HG03103 (cell line): ENCODE data around the gene CNTNAP2.

ENCODE experiments used
- ATAC-seq: cut with Tn5 transposase; IDR thresholded peaks from one replicate; pipeline ENCODE4 v1.9.1; 2021; ENCODE audit warnings: low read depth; ENCODE audit not compliant: unreplicated experiment

CNTNAP2 gene

GRCh38 chr7:146960773-146961391 lies 844.3 kb downstream of the CNTNAP2 start:
- ATAC-seq, result no peak

GRCh38 chr7:146961617-146962016 lies 845.0 kb downstream of the CNTNAP2 start:
- no peak for ATAC-seq

- no peak for ATAC-seq
These were observed 849.7 kb downstream of the CNTNAP2 start for GRCh38 chr7:146966274-146966673.

DNA sequence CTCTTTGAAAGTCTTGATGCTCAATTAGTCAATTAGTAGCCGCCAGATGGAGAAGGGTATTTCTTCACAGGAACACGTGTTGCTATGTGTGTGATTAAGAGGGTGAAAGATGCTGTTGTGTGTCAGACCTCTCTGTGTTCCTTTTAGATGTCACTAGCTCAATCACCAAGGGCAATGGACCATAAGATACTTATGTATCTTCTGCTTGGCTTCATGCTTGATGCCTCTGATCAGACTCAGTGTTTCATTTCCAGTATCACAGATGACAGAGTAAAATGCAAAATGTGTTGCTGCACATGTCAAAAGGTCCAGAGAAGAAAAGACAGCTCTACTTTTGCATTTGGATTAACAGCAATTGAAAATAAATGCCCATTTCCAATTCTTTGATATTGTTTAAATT lies 865.9 kb downstream of the CNTNAP2 start:
- ATAC-seq, result no peak

- no peak for ATAC-seq
These were observed 875.0 kb downstream of the CNTNAP2 start for GRCh38 chr7:146991596-146991995.

GRCh38 chr7:146993764-146994163 lies 877.2 kb downstream of the CNTNAP2 start:
- no peak for ATAC-seq

- no peak for ATAC-seq
These were observed 891.9 kb downstream of the CNTNAP2 start for GRCh38 chr7:147008530-147008929.

- no peak for ATAC-seq
These were observed 896.1 kb downstream of the CNTNAP2 start for GRCh38 chr7:147012666-147013065.

GRCh38 chr7:147013825-147014224 lies 897.2 kb downstream of the CNTNAP2 start:
- ATAC-seq, result no peak

DNA sequence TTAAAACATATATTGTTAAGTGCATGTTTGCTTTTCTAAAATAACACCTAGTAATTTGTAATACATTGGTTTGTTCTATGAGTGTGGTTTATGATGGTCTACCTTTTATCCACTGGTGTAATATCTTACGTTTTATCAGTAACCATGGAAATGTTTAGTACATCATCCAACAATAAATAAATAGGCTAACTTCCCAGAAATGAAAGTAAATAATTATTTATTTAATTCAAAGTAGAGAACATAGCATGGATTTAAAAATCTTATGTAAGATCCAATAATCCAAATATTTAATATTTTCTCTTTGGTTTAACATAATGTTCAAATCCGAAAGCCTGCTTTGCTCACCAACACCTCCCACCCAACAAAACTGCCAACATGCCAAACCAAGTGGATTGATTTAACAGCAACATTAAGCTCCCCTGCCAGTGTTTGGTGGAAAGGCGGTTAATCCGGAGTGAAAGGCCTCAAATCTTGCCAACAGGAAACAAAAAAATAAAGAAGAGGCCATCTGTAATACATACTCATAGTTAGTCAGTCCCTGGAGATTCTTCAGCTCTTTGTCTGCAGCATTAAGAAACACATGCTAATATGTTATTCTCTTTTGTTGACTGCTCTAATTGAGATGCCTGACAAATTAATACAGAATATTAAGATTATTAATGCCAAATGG lies 897.8 kb downstream of the CNTNAP2 start:
- no peak for ATAC-seq

DNA sequence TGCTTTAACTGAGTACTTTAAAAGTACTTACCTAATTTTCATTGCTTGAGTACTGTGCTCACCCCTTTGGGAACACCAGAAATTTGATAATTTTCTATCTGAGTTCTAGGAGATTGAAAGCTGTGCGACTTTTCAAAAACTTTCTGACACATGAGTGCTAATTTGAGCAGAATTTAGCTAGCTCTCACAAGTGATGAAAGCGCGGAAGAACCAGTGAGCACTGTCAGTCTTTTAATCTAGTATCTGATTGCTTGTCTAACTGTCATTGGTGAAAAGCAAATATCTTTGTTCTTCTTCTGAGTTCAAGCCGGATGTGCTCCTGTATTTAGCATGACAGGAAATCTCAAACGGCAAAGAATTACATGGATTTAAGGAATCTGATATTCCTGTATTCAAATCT lies 899.4 kb downstream of the CNTNAP2 start:
- ATAC-seq, result no peak

DNA sequence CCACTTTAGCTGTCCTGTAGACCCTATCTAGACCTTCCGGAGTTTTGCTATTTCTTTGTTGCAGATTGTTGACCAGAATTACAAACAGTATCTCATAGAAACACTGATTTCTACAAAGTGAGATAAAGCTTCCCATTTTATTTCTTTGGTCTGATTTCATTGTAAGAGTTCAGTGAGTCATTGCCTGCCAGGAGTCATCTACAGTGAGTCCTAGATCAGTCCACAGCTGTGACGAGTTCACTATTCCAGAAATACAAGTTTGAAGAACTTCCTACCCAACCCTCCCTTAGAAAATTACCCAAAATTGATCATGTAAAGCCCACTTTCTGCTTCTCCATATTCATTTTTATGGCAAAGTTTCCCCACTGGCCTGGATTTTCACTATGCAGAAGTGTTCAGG lies 905.5 kb downstream of the CNTNAP2 start:
- ATAC-seq, result no peak

GRCh38 chr7:147023440-147023839 lies 906.8 kb downstream of the CNTNAP2 start:
- no peak for ATAC-seq

DNA sequence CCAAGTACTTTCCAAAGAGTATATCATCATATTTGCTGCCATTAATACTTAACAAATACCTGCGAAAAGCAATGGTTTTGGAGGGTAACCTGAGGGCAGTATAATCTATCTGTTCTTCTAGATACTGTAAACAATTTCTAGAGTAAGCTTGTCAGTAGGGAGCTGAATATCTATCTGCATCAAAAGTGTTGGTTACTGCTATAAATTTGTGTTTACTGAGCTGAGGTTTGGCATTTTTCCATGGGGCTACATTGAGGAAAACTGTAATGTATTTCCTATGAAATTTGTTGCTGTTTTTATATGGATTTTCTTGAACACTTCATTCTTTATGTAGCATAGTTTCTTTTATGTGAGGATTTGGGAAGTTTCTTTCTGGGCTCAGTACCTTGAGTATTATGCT lies 913.4 kb downstream of the CNTNAP2 start:
- ATAC-seq, result no peak

- no peak for ATAC-seq
These were observed 917.0 kb downstream of the CNTNAP2 start for GRCh38 chr7:147033641-147034040.

DNA sequence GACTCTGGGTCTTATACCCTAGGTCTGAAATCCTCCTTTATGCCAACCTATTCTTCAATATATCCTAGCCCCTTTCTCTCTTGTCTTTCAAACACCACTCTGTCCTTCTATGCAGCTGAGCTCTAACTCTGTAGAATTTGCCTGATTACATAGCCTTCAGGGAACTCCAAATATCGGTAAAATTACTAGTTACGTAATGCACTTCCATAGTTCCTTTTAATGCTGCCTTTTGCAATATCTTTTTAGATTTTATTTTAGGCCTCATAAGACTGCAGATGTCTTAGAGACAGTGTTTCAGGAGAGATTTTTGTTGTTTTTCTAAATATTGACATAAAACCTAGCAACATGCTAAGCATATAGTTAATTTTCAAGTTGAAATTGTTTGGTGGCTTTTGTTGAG lies 924.8 kb downstream of the CNTNAP2 start:
- ATAC-seq, result no peak

DNA sequence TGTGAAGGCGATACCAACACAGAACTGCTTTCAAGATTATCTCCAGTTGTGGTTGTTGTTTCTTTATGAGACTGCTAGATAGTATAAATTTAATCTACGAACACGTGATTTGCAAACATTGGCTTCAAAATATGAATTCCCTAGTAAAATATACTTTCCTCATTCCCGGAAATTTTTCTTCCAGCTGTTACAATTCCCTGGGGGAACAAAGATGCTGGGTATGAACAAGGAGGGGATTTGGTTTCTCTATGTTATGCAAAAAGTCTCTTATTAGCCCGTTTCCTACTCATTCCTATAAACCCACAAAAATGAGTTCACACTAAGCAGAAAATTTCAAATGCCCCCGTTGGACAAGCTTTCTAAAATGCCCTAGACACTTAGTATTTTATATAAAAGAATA lies 928.3 kb downstream of the CNTNAP2 start:
- ATAC-seq, result no peak

- no peak for ATAC-seq
These were observed 931.1 kb downstream of the CNTNAP2 start for GRCh38 chr7:147047696-147048095.

GRCh38 chr7:147048864-147049263 lies 932.3 kb downstream of the CNTNAP2 start:
- ATAC-seq, result no peak

DNA sequence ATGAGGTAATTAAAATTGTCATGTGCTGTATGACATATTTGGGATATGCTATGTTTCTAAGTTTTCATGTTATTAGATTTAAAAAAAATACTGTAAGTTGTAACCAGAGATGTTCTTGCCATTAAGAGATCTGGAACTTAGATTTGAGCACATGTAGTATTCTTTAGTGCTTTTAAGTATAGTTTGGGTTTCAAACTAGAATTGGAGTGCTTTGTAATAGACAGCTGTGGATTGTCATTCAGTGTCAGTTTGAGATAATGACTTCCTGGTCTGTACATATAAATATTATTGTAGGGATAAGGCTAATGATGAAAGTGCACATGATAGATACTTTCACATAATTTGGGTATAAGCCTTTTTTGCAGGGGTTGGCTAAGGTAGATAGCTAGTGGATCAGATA lies 936.2 kb downstream of the CNTNAP2 start:
- no peak for ATAC-seq

DNA sequence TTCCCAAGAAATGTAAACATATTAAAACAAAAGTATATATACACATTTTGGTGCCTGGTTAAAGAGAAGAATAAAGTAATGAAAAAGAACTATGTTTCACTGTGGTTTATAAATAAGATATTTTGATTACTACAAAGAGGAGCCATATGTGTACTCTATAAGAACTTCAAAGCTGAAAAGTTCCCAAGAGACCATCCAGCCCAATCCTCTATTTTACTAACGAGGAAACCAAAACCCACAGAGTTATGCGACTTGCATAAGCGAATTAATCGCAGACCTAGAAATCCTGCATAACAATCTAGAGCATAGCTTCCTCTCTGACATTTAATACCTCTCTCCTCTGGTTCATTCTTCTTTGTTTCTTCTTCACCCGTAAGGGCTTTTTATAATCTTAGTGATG lies 937.1 kb downstream of the CNTNAP2 start:
- ATAC-seq, result no peak

DNA sequence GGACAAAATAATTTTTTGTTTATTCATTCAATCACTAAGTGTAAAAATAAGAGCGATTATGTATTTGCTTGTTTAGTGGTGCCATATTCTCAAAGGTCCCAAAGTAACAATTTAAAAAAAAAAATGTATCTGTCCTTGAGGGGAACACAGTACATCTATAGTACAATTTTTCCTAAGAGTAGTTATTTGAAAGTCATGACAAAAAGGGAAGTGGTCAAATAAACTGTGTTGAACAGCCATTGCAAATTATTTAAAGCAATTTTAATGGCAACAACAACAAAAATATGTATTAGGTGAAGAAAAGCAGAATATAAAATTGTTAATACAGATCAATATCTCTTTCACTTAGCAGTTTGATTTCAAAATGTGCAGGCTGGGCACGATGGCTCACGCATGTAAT lies 943.5 kb downstream of the CNTNAP2 start:
- ATAC-seq, result no peak

GRCh38 chr7:147062897-147063296 lies 946.3 kb downstream of the CNTNAP2 start:
- no peak for ATAC-seq
